Lung (tissue), 12 donors: ENCODE data around the gene YTHDF2. TPM values are rescaled to one million over a fixed set of nuclear protein-coding genes. Genes with fewer than 3 reads are reported as not detected.

Experiments
- ATAC-seq: fragments of 200-7000 bp; cut with Tn5 transposase; one replicate; pipeline ENCODE4 v1.9.1; 2020; ENCODE audit warnings: moderate number of reproducible peaks; ENCODE audit not compliant: insufficient read depth, low FRiP score
- DNase-seq, 3 donors: peaks; one replicate each; pipeline ENCODE4 v3.0.0-alpha.2; 2013 to 2017
- H3K27ac ChIP-seq, 2 donors: one replicate each; pipeline ENCODE4 v1.5.1; 2013; ENCODE audit warnings: mild to moderate bottlenecking in 2 of 2, moderate library complexity in 2 of 2, control low read depth in 1 of 2, inconsistent platforms in 1 of 2, low read depth in 1 of 2, low read length in 1 of 2
- H3K27me3 ChIP-seq, 3 donors: one replicate each; pipeline ENCODE4 v1.5.1; 2013; ENCODE audit warnings: low read length in 2 of 3; ENCODE audit not compliant: control insufficient read depth in 3 of 3, insufficient read depth in 3 of 3
- H3K36me3 ChIP-seq, 4 donors: one replicate each; pipeline ENCODE4 v1.5.1; 2013; ENCODE audit warnings: low read length in 4 of 4, mild to moderate bottlenecking in 1 of 4, moderate library complexity in 1 of 4; ENCODE audit not compliant: control insufficient read depth in 4 of 4, insufficient read depth in 4 of 4
- H3K4me1 ChIP-seq, 5 donors: one replicate each; pipeline ENCODE4 v1.5.1; 2013; ENCODE audit warnings: low read length in 5 of 5, mild to moderate bottlenecking in 2 of 5, moderate library complexity in 1 of 5; ENCODE audit not compliant: control insufficient read depth in 5 of 5, insufficient read depth in 5 of 5
- H3K4me3 ChIP-seq: one replicate; pipeline ENCODE4 v1.5.1; 2013; ENCODE audit warnings: mild to moderate bottlenecking, control low read depth, moderate library complexity
- H3K9ac ChIP-seq, 2 donors: one replicate each; pipeline ENCODE4 v1.5.1; 2013; ENCODE audit warnings: low read length in 2 of 2, control low read depth in 1 of 2; ENCODE audit not compliant: insufficient read depth in 1 of 2
- H3K9me3 ChIP-seq, 4 donors: one replicate each; pipeline ENCODE4 v1.5.1; 2013; ENCODE audit warnings: low read length in 3 of 4, mild to moderate bottlenecking in 1 of 4, moderate library complexity in 1 of 4; ENCODE audit not compliant: control insufficient read depth in 4 of 4, insufficient read depth in 3 of 4
- CTCF ChIP-seq: IDR thresholded peaks from 2 replicates; pipeline ENCODE4 v1.5.1; 2012; ENCODE audit warnings: mild to moderate bottlenecking; ENCODE audit errors: control extremely low read depth, extremely low read depth
- WGBS, 2 donors: extraction: QIAGEN DNeasy Blood & Tissue Kit; methylation state at CpG; one replicate each; pipeline ENCODE4 v1.1.7; 2013; 5-methylcytosine and 5-hydroxymethylcytosine counted together
- polyA plus RNA-seq, 2 donors: library from polyadenylated mRNA; stranded (reverse); fragments of 200-250 nt; gene quantifications; one replicate each; pipeline ENCODE4 v1.2.1, GENCODE V29; 2013
- total RNA-seq, 2 donors: library from RNA; depleted of rRNA in 1 of 2; stranded (reverse); fragments of >200 nt in 1 of 2; gene quantifications; one replicate each; pipeline ENCODE4 v1.2.1, GENCODE V29; 2014 to 2021
- donor health status: control.
- donor health status: control.
- donor health status: Bipolar disorder and iron deficiency.
- donor health status: healthy.
- donor health status: DM: yes; HTN: yes; CAD: no.

Gene YTHDF2
- total and polyA plus RNA-seq, 4 donors, result 34.3 to 65.8 (median 47.3) TPM

- no peak for ATAC-seq
- 86 to 88% methylated on average over 2 of the region's 2 CpGs for WGBS, 2 donors
- H3K4me1 ChIP-seq, result peaks cover 0 to 9% (median 3%) of the 10 kb centered on the region in 5 donors
Observed at GRCh38 chr1:28778021-28778420, 41.3 kb downstream of the YTHDF2 start.

GRCh38 chr1:28779751-28780408 lies 43.1 kb downstream of the YTHDF2 start:
- no peaks in the 10 kb centered on the region for H3K27me3 ChIP-seq
- H3K36me3 ChIP-seq, result peaks cover 0 to 1% (median 0%) of the 10 kb centered on the region in 4 donors
- no peak overlapping the region for H3K9ac ChIP-seq
- 48 to 76% methylated on average over 6 of the region's 6 CpGs for WGBS, 2 donors
- ATAC-seq, result no peak
- TF ChIP-seq CTCF, result no peak
- no peak overlapping the region for H3K4me3 ChIP-seq
- peaks cover 0 to 8% (median 3%) of the 10 kb centered on the region in 5 donors for H3K4me1 ChIP-seq
- H3K27ac ChIP-seq, result no peak overlapping the region
- no peak for DNase-seq
- no peaks in the 10 kb centered on the region for H3K9me3 ChIP-seq

More at GRCh38 chr1:28778021-28778420, 41.3 kb downstream of the YTHDF2 start:
- Histone ChIP-seq H3K9me3 (no peaks in the 10 kb centered on the region), H3K36me3 (peaks cover 0 to 4% (median 2%) of the 10 kb centered on the region in 4 donors), H3K9ac (no peak overlapping the region), H3K27me3 (no peaks in the 10 kb centered on the region), H3K4me3 (no peak overlapping the region), H3K27ac (no peak overlapping the region)
- no peak for TF ChIP-seq CTCF
- DNase-seq, result no peak

GRCh38 chr1:28781305-28781704 lies 44.6 kb downstream of the YTHDF2 start:
- no peaks in the 10 kb centered on the region for H3K4me1 ChIP-seq
- H3K9ac ChIP-seq, result no peak overlapping the region
- ATAC-seq (no peak), DNase-seq (no peak)
- H3K9me3 ChIP-seq, result no peaks in the 10 kb centered on the region
- H3K36me3 ChIP-seq, result peaks cover 0 to 1% (median 0%) of the 10 kb centered on the region in 4 donors
- H3K27ac ChIP-seq, result no peak overlapping the region
- 81 to 82% methylated on average over 11 of the region's 11 CpGs for WGBS, 2 donors
- no peak overlapping the region for H3K4me3 ChIP-seq
- H3K27me3 ChIP-seq, result no peaks in the 10 kb centered on the region
- no peak for TF ChIP-seq CTCF

- 88 to 89% methylated on average over 3 of the region's 3 CpGs for WGBS, 2 donors
- Histone ChIP-seq H3K9ac (no peak overlapping the region), H3K4me3 (no peak overlapping the region), H3K27ac (no peak overlapping the region), H3K27me3 (no peaks in the 10 kb centered on the region), H3K36me3 (no peaks in the 10 kb centered on the region), H3K4me1 (no peaks in the 10 kb centered on the region), H3K9me3 (no peaks in the 10 kb centered on the region)
- no peak for TF ChIP-seq CTCF
- DNase-seq (no peak), ATAC-seq (no peak)
Observed at GRCh38 chr1:28782011-28782410, 45.3 kb downstream of the YTHDF2 start.
